Fibroblast of lung (primary cell): Measurements from ENCODE around the gene RHPN2.

ENCODE experiments used
- CTCF ChIP-seq, 2 donors: IDR thresholded peaks in 1 of 2; conservative IDR thresholded peaks in 1 of 2; 1 replicate in 1 of 2; 2 replicates in 1 of 2; pipeline ENCODE4 v1.5.1; 2011 to 2012; ENCODE audit warnings: low read length in 2 of 2, control low read depth in 1 of 2, inconsistent platforms in 1 of 2, low read depth in 1 of 2, mild to moderate bottlenecking in 1 of 2
- EZH2 ChIP-seq: IDR thresholded peaks from 2 replicates; pipeline ENCODE4 v1.5.1; 2012; ENCODE audit warnings: low read length, control low read depth, mild to moderate bottlenecking; ENCODE audit errors: missing control alignments

DNA sequence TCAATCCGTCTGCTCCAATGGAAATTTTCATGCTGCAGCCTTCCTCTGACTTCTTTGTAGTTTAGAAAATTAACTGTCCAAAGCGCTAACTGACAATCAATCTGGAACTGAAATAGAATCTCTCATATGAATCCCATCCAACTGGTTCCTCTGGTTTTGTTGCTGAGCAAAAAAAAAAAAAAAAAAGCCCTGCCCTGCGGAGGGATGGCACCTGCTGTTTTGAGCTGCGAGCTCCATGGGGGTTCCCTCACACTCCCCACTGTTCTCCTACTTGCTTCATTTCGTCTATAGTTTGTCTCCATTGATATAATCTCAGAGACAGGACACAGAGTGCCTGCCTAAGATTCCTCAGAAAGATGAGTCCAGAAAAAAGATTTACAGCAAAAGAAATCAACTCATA lies 59.2 kb downstream of the RHPN2 start:
- no peak for TF ChIP-seq CTCF (conservative IDR thresholded peaks at IDR 0.05 in 1 of 2, IDR thresholded peaks at IDR 0.05 in 1 of 2; ENCODE audit: low read depth in 1 of 2, low read length in 2 of 2)
- TF ChIP-seq EZH2: no peak
